GM12878 (cell line): ENCODE results near the gene TXNDC16. TPM values are rescaled to one million over a fixed set of nuclear protein-coding genes. Genes with fewer than 3 reads are reported as not detected.

Source experiments
- ATAC-seq: fragments of 200-7000 bp; cut with Tn5 transposase; 3 replicates; pipeline ENCODE4 v1.9.1; 2020; ENCODE audit warnings: mild to moderate bottlenecking, moderate library complexity
- BruUV-seq: library from RNA; stranded (reverse); fragments of 400-500 nt; replicated peaks from 2 replicates; lab custom pipeline; 2021; lab: Mats Ljungman, UMichigan
- CTCF ChIA-PET: fragments of 300-600 bp; sonication (Branson Sonifier 250); formaldehyde crosslinking; extraction: SDS; loops from one replicate; lab custom pipeline; 2021; ENCODE audit warnings: inconsistent platforms; lab: Yijun Ruan, JAX
- POLR2A ChIA-PET: fragments of 350-600 bp; formaldehyde crosslinking; extraction: SDS; loops from one replicate; lab custom pipeline; 2021; ENCODE audit warnings: inconsistent platforms; lab: Charles Lee
- RAD21 ChIA-PET: fragments of 300-600 bp; sonication (Branson Sonifier 250); formaldehyde crosslinking; loops from one replicate; lab custom pipeline; 2023; ENCODE audit warnings: antibody characterized with exemption; ENCODE audit not compliant: unreplicated experiment; lab: Charles Lee
- SMC1A ChIA-PET: fragments of 300-600 bp; sonication (Branson Sonifier 250); formaldehyde crosslinking; loops from one replicate; lab custom pipeline; 2023; ENCODE audit not compliant: unreplicated experiment, uncharacterized antibody; lab: Charles Lee
- DNase-seq: peaks from one replicate; pipeline ENCODE4 v3.0.0-alpha.2; 2011; ENCODE audit warnings: low read depth, low spot score
- FAIRE-seq: peaks from 3 replicates; lab custom pipeline; 2011; peaks lifted over from hg19 to GRCh38; lab: Jason Lieb, UNC
- H2AFZ ChIP-seq: 2 replicates; pipeline ENCODE4 v1.6.0; 2011; ENCODE audit warnings: low read depth, low read length, control low read depth; ENCODE audit not compliant: control insufficient read depth
- H3K27ac ChIP-seq: 2 replicates; pipeline ENCODE4 v1.5.1; 2011; ENCODE audit warnings: control low read depth; ENCODE audit not compliant: control insufficient read depth, insufficient read depth
- H3K27me3 ChIP-seq, 2 experiments: replicated peaks in 1 of 2; 2 replicates each; pipeline versions ENCODE4 v1.6.0 to v1.6.1; 2011; ENCODE audit warnings: low read length in 1 of 2; ENCODE audit not compliant: control insufficient read depth in 2 of 2, insufficient read depth in 2 of 2
- H3K36me3 ChIP-seq, 2 experiments: 2 replicates each; pipeline ENCODE4 v1.5.1; 2011; ENCODE audit warnings: low read length in 1 of 2; ENCODE audit not compliant: control insufficient read depth in 2 of 2, insufficient read depth in 2 of 2
- H3K4me1 ChIP-seq: 2 replicates; pipeline ENCODE4 v1.6.1; 2011; ENCODE audit warnings: mild to moderate bottlenecking, low read length, moderate library complexity, mixed read lengths; ENCODE audit not compliant: control insufficient read depth, insufficient read depth
- H3K4me2 ChIP-seq: 2 replicates; pipeline ENCODE4 v1.6.0; 2011; ENCODE audit warnings: control low read depth; ENCODE audit not compliant: control insufficient read depth, insufficient read depth
- H3K4me3 ChIP-seq: fragments of 200-600 bp; sonication (generic); 2 replicates; pipeline ENCODE4 v1.5.1; 2016
- H3K79me2 ChIP-seq: 2 replicates; pipeline ENCODE4 v1.6.0; 2011; ENCODE audit warnings: low read length; ENCODE audit not compliant: control insufficient read depth, insufficient read depth
- H3K9ac ChIP-seq: 2 replicates; pipeline ENCODE4 v1.8.0; 2011; ENCODE audit warnings: low read length, control low read depth, mixed read lengths; ENCODE audit not compliant: control insufficient read depth, insufficient read depth
- H3K9me3 ChIP-seq: replicated peaks from 3 replicates; pipeline ENCODE4 v1.5.1; 2011; ENCODE audit warnings: mild to moderate bottlenecking, low read length; ENCODE audit not compliant: control insufficient read depth, insufficient read depth
- H4K20me1 ChIP-seq: 2 replicates; pipeline ENCODE4 v1.6.0; 2011; ENCODE audit not compliant: control insufficient read depth, insufficient read depth
- BACH1 ChIP-seq: fragments of 450-650 bp; IDR thresholded peaks from 2 replicates; pipeline ENCODE4 v1.6.1; 2017; ENCODE audit warnings: mild to moderate bottlenecking, borderline replicate concordance
- BMI1 ChIP-seq: fragments of 450-650 bp; IDR thresholded peaks from 2 replicates; pipeline ENCODE4 v1.6.1; 2016; ENCODE audit warnings: mild to moderate bottlenecking, moderate library complexity, borderline replicate concordance
- CEBPZ ChIP-seq: fragments of 150-350 bp; IDR thresholded peaks from 2 replicates; pipeline ENCODE4 v1.6.1; 2016; ENCODE audit warnings: low read depth, low read length
- E2F4 ChIP-seq: IDR thresholded peaks from 2 replicates; pipeline ENCODE4 v1.6.1; 2012; ENCODE audit warnings: low read depth, low read length, improper control_type of control experiment
- EGR1 ChIP-seq, 2 experiments: IDR thresholded peaks; 1 replicate in 1 of 2; 2 replicates in 1 of 2; pipeline ENCODE4 v1.6.1; 2011 to 2012; ENCODE audit warnings: low read depth in 2 of 2, low read length in 2 of 2, borderline replicate concordance in 1 of 2, mild to moderate bottlenecking in 1 of 2, moderate library complexity in 1 of 2
- EP300 ChIP-seq, 2 experiments: fragments of 150-350 bp in 1 of 2; IDR thresholded peaks; 2 replicates each; pipeline ENCODE4 v1.6.1; 2011 to 2012; ENCODE audit warnings: low read depth in 2 of 2, low read length in 2 of 2, borderline replicate concordance in 1 of 2, improper control_type of control experiment in 1 of 2, inconsistent platforms in 1 of 2; ENCODE audit not compliant: control insufficient read depth in 1 of 2
- FOXM1 ChIP-seq: IDR thresholded peaks from 2 replicates; pipeline ENCODE4 v1.6.1; 2012; ENCODE audit warnings: low read depth, mild to moderate bottlenecking, inconsistent platforms, low read length, moderate library complexity
- HSF1 ChIP-seq: fragments of 150-350 bp; IDR thresholded peaks from 2 replicates; pipeline ENCODE4 v1.6.1; 2014; ENCODE audit warnings: mild to moderate bottlenecking, low read depth, low read length
- IKZF1 ChIP-seq: fragments of 450-650 bp; conservative IDR thresholded peaks from 2 replicates; pipeline ENCODE4 v1.6.1; 2017; ENCODE audit warnings: antibody characterized with exemption, mild to moderate bottlenecking
- NFIC ChIP-seq: IDR thresholded peaks from 2 replicates; pipeline ENCODE4 v1.6.1; 2012; ENCODE audit warnings: low read depth, mild to moderate bottlenecking, inconsistent platforms, low read length, moderate library complexity
- NKRF ChIP-seq: fragments of 450-650 bp; conservative IDR thresholded peaks from 2 replicates; pipeline ENCODE4 v1.6.1; 2017; ENCODE audit warnings: mild to moderate bottlenecking, moderate library complexity
- RB1 ChIP-seq: fragments of 450-650 bp; formaldehyde crosslinking; IDR thresholded peaks from 2 replicates; pipeline ENCODE4 v1.6.1; 2017; ENCODE audit warnings: mild to moderate bottlenecking, borderline replicate concordance
- SMARCA5 ChIP-seq: fragments of 450-650 bp; IDR thresholded peaks from 2 replicates; pipeline ENCODE4 v1.6.1; 2017; ENCODE audit warnings: mild to moderate bottlenecking
- SREBF2 ChIP-seq: IDR thresholded peaks from 2 replicates; pipeline ENCODE4 v1.6.1; 2012; ENCODE audit warnings: mild to moderate bottlenecking, low read length
- WRNIP1 ChIP-seq: IDR thresholded peaks from 2 replicates; pipeline ENCODE4 v1.6.1; 2011; ENCODE audit warnings: low read depth, low read length, improper control_type of control experiment, borderline replicate concordance
- YBX1 ChIP-seq: fragments of 450-650 bp; IDR thresholded peaks from 2 replicates; pipeline ENCODE4 v1.6.1; 2016; ENCODE audit warnings: antibody characterized with exemption
- in situ Hi-C: fragments of 300-500 bp; cut with MboI; formaldehyde crosslinking; loops from 9 replicates; pipeline ENCODE4 v1.14.3; 2018; ENCODE audit warnings: mixed read lengths
- intact Hi-C: fragments of 100-400 bp; cut with micrococcal nuclease; formaldehyde crosslinking; loops from one replicate; pipeline ENCODE4 v1.14.2; 2022; ENCODE audit not compliant: unreplicated experiment
- polyA plus RNA-seq, 11 experiments: library from polyadenylated mRNA; depleted of rRNA in 4 of 11; unstranded in 6 of 11; stranded (reverse) in 5 of 11; fragments of >200 nt; fragmentation: Nextera tagmentation in 4 of 11; fragmentation: Illumina TruSeq in 1 of 11; extraction: Ambion mirVana in 4 of 11; extraction: Trizol in 1 of 11; gene quantifications; 1 replicate in 1 of 11; 2 replicates in 10 of 11; pipeline versions ENCODE4 v1.2.1 to v1.2.3, GENCODE V29; 2011 to 2016; ENCODE audit warnings: inconsistent platforms in 2 of 11, missing spikeins in 2 of 11, low read depth in 1 of 11
- total RNA-seq, 4 experiments: library from RNA; depleted of rRNA in 3 of 4; stranded (reverse); fragments of >200 nt in 3 of 4; fragmentation: Illumina TruSeq in 1 of 4; extraction: Trizol in 1 of 4; gene quantifications; 2 replicates each; pipeline versions ENCODE4 v1.2.1 to v1.2.3, GENCODE V29; 2013 to 2021

The TXNDC16 gene
- total and polyA plus RNA-seq, 10 of the 15 experiments (the other 5 are each of a cell fraction or from before 2014, with no cell fraction given) = 1.2 to 7.9 (median 5.5) TPM

GRCh38 chr14:52457411-52457810 is 94.9 kb downstream of the TXNDC16 start:
- intact Hi-C loops (no loop called here), in situ Hi-C loops (no loop called here)
- ChIA-PET RAD21 (no interaction called here), SMC1A (no interaction called here), CTCF (interaction anchor here (0.6 kb wide), 1 partner anchor 17 kb away, joined by 3 read pairs; no protein-coding TSS in a partner anchor), POLR2A (no interaction called here)
- Histone ChIP-seq H2AFZ (no peak overlapping the region), H3K27me3 (no peaks in the 10 kb centered on the region), H3K36me3 (no peaks in the 10 kb centered on the region), H3K9me3 (no peaks in the 10 kb centered on the region; the same call in 2 of the 3 replicates), H3K79me2 (no peaks in the 10 kb centered on the region), H3K4me2 (no peak overlapping the region), H3K9ac (no peak overlapping the region), H4K20me1 (no peaks in the 10 kb centered on the region), H3K27ac (no peak overlapping the region), H3K4me3 (no peak overlapping the region), H3K4me1 (no peaks in the 10 kb centered on the region)
- DNase-seq (no peak), ATAC-seq (no peak), FAIRE-seq (no peak)
- BruUV-seq = no TSS peak
- TF ChIP-seq YBX1 (no peak), CEBPZ (no peak), WRNIP1 (no peak), EGR1 (IDR thresholded peaks at IDR 0.05; ENCODE audit: borderline replicate concordance in 1 of 2, low read depth in 2 of 2, low read length in 2 of 2) (no peak), FOXM1 (no peak), BACH1 (no peak), NFIC (no peak), SMARCA5 (no peak), RB1 (no peak), E2F4 (no peak), EP300 (IDR thresholded peaks at IDR 0.05; ENCODE audit: borderline replicate concordance in 1 of 2, control insufficient read depth in 1 of 2, low read depth in 2 of 2, low read length in 2 of 2) (no peak), NKRF (no peak), SREBF2 (no peak), BMI1 (no peak), IKZF1 (no peak), HSF1 (no peak)
